Skeletal muscle satellite cell (primary cell): ENCODE data around the gene BAIAP2.
A peak's percentile ranks its signal among the peaks of the same experiment; 100 is the strongest.
"Not testable (repeated sequence)": the region's sequence is repeated elsewhere in the genome, so short reads cannot be mapped to it uniquely, and the experiment has no call there.

Experiments
- H3K27me3 ChIP-seq: 2 replicates; pipeline ENCODE4 v1.7.0; 2013; ENCODE audit warnings: low read length; ENCODE audit not compliant: control insufficient read depth, insufficient read depth
- H3K36me3 ChIP-seq: 2 replicates; pipeline ENCODE4 v1.7.0; 2013; ENCODE audit warnings: mild to moderate bottlenecking, control low read depth, low read length; ENCODE audit not compliant: insufficient read depth
- H3K4me1 ChIP-seq: 2 replicates; pipeline ENCODE4 v1.7.0; 2013; ENCODE audit warnings: low read length; ENCODE audit not compliant: control insufficient read depth, insufficient read depth
- H3K4me2 ChIP-seq: 2 replicates; pipeline ENCODE4 v1.7.0; 2013; ENCODE audit warnings: mild to moderate bottlenecking, low read length
- H3K4me3 ChIP-seq: 2 replicates; pipeline ENCODE4 v1.7.0; 2013; ENCODE audit warnings: low read length
- H3K9ac ChIP-seq: 2 replicates; pipeline ENCODE4 v1.7.0; 2013; ENCODE audit warnings: mild to moderate bottlenecking, low read depth, low read length, moderate library complexity
- H3K9me3 ChIP-seq: replicated peaks from 2 replicates; pipeline ENCODE4 v1.7.0; 2013; ENCODE audit warnings: mild to moderate bottlenecking, control low read depth, low read length

Gene BAIAP2

DNA sequence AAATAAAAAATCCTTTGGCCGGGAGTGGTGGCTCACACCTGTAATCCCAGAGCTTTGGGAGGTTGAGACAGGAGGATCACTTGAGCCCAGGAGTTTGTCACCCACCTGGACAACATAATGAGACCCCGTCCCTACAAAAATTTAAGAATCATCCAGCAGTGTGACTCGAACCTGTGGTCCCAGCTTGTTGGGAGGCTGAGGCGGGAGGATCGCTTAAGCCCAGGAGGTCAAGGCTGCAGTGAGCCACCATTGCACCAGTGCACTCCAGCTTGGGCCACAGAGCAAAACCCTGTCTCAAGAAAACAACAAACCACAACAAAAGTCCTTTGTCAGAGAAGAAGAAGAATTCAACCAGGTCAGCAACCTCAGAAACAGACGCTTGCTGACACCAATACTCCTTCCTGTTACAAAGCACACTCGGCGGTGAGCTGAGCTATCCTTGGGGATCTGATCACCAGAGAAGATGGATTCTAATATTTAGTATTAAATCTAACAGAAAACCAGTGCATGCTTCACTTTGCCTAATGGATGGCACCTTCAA, 117.4 kb downstream of the BAIAP2 start:
- H3K4me2 ChIP-seq: no peak overlapping the region
- H3K4me3 ChIP-seq: no peak overlapping the region
- H3K27me3 ChIP-seq: peaks cover 2% of the 10 kb centered on the region
- no peaks in the 10 kb centered on the region for H3K9me3 ChIP-seq
- no peaks in the 10 kb centered on the region for H3K36me3 ChIP-seq
- H3K9ac ChIP-seq: no peak overlapping the region
- H3K4me1 ChIP-seq: peaks cover 8% of the 10 kb centered on the region

DNA sequence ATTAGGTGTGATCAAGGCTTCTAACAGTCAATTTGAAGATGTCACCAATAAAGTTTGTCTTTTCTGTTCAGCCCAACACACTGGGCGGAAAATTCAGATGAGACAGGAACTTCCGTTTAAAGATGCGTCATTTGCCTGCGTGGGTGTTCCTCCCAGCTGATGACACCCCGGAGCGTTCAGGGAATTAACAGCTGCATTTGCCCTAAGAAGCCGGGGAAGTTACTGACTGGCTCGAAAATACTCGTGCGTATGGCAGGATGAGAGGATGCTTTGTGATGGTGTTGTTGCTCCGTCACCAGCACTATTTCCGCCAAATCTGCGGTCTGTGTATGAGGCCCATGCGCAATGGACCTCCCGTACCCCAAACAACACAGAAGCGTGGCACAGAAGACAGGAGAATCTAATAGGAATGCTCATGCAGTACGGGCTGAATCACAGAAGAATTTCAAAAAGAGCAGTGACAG, 118.4 kb downstream of the BAIAP2 start:
- H3K27me3 ChIP-seq: peaks cover 2% of the 10 kb centered on the region
- H3K4me1 ChIP-seq: peaks cover 8% of the 10 kb centered on the region
- peak overlapping the region; percentile 25 for H3K4me3 ChIP-seq
- peak overlapping the region; percentile 62 for H3K4me2 ChIP-seq
- H3K9ac ChIP-seq: no peak overlapping the region
- H3K9me3 ChIP-seq: no peaks in the 10 kb centered on the region
- no peaks in the 10 kb centered on the region for H3K36me3 ChIP-seq

DNA sequence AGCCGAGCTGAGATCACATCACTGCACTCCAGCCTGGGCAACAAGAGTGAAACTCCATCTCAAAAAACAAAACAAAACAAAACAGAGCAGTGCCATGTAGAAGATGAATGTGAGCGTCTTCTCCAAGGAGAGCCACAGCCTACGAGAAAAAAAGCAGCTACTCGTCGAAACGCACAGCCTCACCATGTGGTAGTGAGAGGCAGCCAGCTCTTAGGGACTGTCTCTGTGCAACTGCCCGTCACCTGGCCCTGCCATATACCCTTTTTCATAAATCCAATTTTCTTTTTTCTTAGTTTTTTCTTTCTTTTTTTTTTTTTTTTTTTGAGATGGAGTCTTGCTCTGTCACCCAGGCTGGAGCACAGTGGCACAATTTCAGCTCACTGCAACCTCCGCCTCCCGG, 119.1 kb downstream of the BAIAP2 start:
- H3K9me3 ChIP-seq, H3K36me3 ChIP-seq, H3K4me1 ChIP-seq, H3K4me2 ChIP-seq, H3K9ac ChIP-seq, H3K27me3 ChIP-seq, H3K4me3 ChIP-seq: not testable (repeated sequence)

DNA sequence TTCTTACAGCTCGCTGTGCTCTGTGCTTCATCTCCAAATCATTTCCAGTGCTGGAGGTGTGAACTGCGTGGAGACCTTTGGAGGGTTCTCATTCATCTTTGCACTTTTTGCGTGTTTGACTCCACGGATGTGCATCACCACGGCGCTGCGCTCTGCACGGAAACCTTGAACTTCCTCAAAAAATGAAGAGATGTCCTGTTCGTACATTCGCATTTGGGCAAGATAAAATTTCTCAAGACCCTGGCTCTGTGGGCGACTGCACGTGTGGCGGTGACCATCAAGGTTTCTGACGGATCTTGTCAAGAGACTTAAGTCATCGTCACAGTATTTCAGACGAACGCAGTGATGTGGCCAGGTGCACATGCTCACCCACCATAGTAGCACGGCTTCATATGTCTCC, 120.0 kb downstream of the BAIAP2 start:
- Histone ChIP-seq H3K36me3 (no peaks in the 10 kb centered on the region), H3K9me3 (no peaks in the 10 kb centered on the region), H3K4me3 (no peak overlapping the region), H3K27me3 (no peaks in the 10 kb centered on the region), H3K4me1 (peaks cover 8% of the 10 kb centered on the region), H3K9ac (no peak overlapping the region), H3K4me2 (no peak overlapping the region)

DNA sequence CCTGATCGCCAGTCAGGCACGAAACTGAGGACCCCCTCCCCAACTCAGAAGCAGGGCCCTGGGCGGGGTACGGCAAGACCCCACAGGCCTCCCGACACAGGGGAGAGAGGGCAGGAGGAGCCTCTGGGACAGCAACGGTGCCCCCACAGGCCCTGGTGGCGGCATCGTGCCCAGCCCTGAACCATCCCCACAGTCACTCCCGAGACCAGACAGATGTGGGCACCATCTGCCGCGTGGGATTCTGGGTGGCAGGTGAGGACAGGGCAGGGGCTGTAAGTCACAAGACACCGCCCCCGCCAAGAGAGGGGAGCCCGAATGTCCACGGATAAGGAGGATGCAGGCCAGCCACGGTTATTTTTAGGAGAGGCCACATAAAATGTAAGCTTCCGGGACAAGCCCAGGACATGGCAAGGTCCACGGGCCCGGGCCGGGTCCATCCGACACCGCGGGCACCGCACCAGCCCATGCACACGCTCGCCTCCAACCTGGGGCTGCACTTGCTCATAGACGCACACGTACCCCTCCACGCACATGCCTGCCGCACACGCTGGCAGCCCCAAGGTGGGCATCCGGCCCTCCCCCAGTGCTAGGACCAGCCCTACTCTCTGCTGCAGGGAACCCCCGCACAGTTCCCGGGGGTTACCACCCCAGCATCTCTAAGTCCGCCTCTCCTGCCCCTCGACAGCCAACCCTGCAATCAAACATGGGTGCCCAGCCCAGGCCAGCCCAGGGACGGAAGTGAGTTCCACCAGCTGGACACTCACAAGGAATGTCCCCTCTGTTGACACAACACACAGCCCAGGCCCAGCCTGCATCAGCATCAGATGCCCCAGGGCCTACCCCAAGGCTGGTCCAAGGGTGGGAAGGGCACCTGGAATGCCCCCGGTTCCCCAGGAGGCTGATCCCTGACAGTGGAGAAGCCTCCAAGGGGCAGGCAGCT, 122.2 kb downstream of the BAIAP2 start:
- H3K36me3 ChIP-seq: no peaks in the 10 kb centered on the region
- no peak overlapping the region for H3K4me2 ChIP-seq
- no peaks in the 10 kb centered on the region for H3K9me3 ChIP-seq
- no peaks in the 10 kb centered on the region for H3K27me3 ChIP-seq
- H3K4me3 ChIP-seq: no peak overlapping the region
- no peak overlapping the region for H3K9ac ChIP-seq
- H3K4me1 ChIP-seq: peaks cover 8% of the 10 kb centered on the region

DNA sequence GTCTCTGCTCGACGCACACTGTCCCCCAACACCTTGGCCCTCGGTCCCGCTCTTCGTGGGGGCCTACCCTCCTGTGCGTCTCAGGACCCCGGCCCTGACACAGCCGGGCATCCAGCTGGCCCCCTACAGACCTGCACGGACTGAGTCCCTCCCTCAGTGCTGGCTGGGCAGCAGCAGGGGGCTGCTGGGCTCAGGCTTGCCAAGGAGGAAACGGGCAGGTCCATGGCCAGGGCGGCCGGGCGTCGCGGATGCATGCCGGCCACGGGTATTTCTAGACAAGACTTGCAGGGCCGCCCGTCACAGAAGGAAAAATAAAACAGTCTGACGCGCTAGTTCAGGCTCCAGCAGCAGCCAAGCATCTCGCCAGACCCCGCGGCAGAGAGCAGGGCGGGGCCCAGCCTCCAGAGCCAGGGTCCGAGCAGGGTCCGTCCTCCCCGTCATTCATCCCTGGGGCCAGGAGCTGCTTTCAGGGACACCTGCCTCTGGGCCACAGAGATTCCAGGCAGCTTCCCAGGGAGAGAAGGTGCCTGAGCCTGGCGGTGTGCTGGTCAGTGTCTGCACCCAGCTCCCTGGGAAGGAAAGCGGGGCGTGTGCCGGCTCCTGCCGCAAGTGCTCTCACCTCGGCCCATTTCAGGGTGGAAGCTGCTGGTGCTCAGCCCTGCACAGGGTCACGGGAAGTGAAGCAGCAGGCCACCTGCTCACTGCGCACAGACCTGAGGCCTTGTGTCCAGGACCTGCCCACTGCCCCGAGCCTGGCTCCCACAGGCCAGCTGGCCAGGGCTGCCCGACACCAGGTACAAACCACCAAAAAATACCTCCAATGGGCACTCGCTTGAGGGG, 123.1 kb downstream of the BAIAP2 start:
- H3K9ac ChIP-seq: no peak overlapping the region
- H3K36me3 ChIP-seq: no peaks in the 10 kb centered on the region
- no peak overlapping the region for H3K4me3 ChIP-seq

DNA sequence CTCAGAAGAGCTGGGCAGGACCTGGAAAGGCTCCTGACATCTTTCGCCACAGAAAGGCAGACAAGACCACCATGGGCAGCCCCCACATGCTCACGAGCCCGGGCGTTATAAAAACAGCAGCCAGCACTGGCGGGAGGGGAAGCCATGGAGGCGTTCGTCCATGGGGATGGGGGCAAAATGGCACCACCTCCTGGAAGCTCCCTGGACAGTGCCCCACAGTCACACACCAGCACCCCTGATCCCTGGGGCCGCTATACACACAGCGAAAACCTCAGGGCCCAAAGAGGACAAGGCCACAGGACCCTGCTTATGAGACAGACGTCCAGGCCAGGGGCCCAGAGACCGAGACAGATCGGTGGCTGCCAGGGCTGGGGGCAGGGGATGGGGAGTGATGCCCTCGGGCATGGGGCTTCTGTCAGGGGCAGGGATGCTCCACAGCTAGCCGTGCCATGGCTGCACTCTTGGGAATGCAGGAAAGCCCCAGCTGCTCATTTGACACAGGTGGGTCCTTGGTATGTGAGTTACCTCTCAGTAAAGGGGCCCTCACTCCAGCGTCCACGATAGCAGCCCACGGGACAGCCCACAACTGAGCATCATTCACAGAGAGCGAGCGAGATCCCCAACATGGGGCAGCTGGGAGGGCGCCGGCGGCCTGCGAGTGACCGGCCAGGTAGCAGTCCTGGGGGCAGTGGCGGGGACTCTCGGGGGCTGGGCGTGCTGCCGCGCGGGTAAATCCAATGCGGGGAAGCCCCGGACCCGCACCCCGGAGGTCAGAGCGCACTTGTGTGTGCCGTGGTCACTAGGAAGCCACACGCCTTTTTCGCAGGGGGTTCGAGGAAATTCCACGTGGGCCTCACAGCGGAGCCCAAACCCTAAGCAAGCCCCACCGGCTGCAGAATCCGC, 124.0 kb downstream of the BAIAP2 start:
- Histone ChIP-seq H3K36me3 (no peaks in the 10 kb centered on the region), H3K27me3 (peaks cover 7% of the 10 kb centered on the region), H3K4me1 (no peaks in the 10 kb centered on the region), H3K4me2 (no peak overlapping the region), H3K9ac (no peak overlapping the region), H3K9me3 (no peaks in the 10 kb centered on the region), H3K4me3 (no peak overlapping the region)

More for the DNA sequence above, 123.1 kb downstream of the BAIAP2 start:
- Histone ChIP-seq H3K27me3 (no peaks in the 10 kb centered on the region), H3K4me2 (no peak overlapping the region), H3K4me1 (peaks cover 6% of the 10 kb centered on the region), H3K9me3 (no peaks in the 10 kb centered on the region)

DNA sequence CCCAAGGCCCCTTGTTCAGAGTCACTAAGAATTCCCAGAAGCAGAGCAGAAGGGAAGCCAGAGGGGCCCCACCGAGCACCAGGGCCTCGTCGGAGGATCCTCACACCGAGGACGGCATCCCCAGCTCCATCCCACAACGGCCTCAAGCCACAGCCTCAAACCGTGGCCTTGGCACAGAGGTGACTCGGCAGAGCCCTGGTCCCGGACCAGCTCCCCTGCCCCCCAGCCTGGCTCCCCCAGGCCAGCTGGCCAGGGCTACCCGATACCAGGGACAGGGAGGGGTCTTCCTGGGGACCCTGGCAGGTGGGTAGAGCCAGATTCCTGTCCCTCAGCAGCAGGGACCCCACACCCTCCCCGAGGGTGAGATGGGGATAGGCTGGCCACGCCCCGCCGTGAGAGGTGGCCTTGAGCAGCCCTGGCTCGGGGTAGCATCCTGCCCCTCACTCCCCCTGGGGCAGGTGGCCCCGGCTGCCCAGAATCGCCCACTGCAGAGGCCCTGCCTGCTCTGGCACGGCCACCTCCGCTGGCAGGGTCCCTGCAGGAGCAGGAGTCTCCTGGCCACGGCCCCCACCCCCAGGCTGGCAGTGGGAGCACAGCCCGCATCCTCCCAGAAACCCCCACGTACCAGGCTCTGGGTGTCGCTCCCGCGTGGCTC, 124.8 kb downstream of the BAIAP2 start:
- Histone ChIP-seq H3K4me3 (no peak overlapping the region), H3K4me1 (peaks cover 3% of the 10 kb centered on the region), H3K4me2 (no peak overlapping the region), H3K36me3 (no peaks in the 10 kb centered on the region), H3K27me3 (peaks cover 15% of the 10 kb centered on the region), H3K9ac (no peak overlapping the region), H3K9me3 (no peaks in the 10 kb centered on the region)

DNA sequence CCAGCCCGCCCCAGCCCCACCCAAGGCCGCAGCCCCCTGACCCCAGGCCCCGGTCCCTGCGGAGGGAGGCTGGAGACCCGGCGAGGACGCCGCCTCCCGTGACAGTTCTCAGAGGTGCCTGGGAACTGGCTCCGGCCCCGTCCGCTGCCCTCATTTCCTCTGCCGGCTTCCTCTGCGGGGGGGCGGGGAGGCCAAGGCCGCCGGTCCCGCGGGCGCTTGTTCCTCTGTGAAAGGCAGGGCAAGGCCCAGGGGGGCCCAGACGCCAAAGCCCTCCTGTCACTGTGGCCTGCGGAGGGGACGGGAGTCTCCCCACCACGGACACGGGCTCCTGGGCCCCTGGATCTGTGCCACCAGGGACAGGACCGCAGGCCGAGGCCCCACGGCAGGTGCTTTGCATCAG, 125.4 kb downstream of the BAIAP2 start:
- Histone ChIP-seq H3K4me1 (peaks cover 8% of the 10 kb centered on the region), H3K9me3 (no peaks in the 10 kb centered on the region), H3K4me2 (no peak overlapping the region), H3K9ac (no peak overlapping the region), H3K36me3 (no peaks in the 10 kb centered on the region), H3K4me3 (no peak overlapping the region), H3K27me3 (peaks cover 21% of the 10 kb centered on the region)

DNA sequence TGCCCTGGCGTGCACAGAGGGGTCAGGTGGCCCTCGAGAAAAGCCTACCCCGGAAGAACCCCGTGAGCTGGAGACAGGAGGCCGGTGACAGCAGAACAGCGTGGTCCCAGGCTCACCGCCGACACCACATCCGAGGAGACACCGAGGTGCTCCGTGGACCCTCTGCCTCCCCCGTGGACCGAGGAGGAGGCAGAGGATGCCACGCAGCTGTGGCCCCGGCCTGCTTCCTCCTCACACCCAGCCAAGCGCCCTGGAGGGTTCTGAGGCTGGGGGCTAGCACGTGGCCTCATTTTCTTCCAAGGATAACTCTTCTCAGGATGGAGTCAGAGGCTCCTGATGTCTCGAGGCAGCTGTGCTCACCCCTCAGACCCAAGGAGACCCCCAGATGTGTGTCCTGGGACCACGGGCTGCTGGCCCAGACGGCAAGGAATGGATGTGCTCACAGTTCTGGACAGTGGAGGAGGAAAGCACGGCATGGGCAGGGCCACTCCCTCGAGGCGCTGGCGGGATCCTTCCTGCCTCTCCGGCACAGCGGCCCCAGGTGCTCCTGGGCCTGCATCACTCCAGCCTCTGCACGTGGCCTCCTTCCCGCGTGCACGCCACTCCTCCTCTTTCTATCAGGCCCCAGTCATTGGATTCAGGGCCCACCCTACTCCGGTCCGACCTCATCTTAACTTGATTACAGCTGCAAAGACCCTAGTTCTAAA, 125.9 kb downstream of the BAIAP2 start:
- no peak overlapping the region for H3K9ac ChIP-seq

More for the DNA sequence above, 125.9 kb downstream of the BAIAP2 start:
- Histone ChIP-seq H3K4me1 (peaks cover 8% of the 10 kb centered on the region), H3K4me2 (no peak overlapping the region), H3K27me3 (peaks cover 26% of the 10 kb centered on the region), H3K4me3 (no peak overlapping the region), H3K36me3 (no peaks in the 10 kb centered on the region), H3K9me3 (no peaks in the 10 kb centered on the region)
